Activated CD4-positive, alpha-beta T cell treated with anti-CD3 and anti-CD28 coated beads, Interleukin-2, amount 10 ng/mL, durations not matched to agents 24 days and 14 days (primary cell): ENCODE data around the gene GALNT12. TPM values are rescaled to one million over a fixed set of nuclear protein-coding genes. Genes with fewer than 3 reads are reported as not detected.

Source experiments
- DNase-seq: peaks from one replicate; pipeline ENCODE4 v3.0.0; 2022
- H3K27ac Mint-ChIP-seq: one replicate; pipeline ENCODE4 v1.8.0; 2022; ENCODE audit warnings: mild to moderate bottlenecking, mixed read lengths
- H3K27me3 Mint-ChIP-seq: one replicate; pipeline ENCODE4 v1.8.0; 2022; ENCODE audit warnings: mixed read lengths
- H3K36me3 Mint-ChIP-seq: one replicate; pipeline ENCODE4 v1.8.0; 2022; ENCODE audit warnings: low read depth, mild to moderate bottlenecking, mixed read lengths
- H3K4me1 Mint-ChIP-seq: one replicate; pipeline ENCODE4 v1.8.0; 2021; ENCODE audit warnings: mixed read lengths
- H3K4me3 Mint-ChIP-seq: one replicate; pipeline ENCODE4 v1.8.0; 2022; ENCODE audit warnings: mild to moderate bottlenecking, moderate library complexity, mixed read lengths
- H3K9me3 Mint-ChIP-seq: one replicate; pipeline ENCODE4 v1.8.0; 2021; ENCODE audit warnings: mixed read lengths
- intact Hi-C: fragments of 100-400 bp; cut with micrococcal nuclease; formaldehyde crosslinking; loops from one replicate; pipeline ENCODE4 v1.15.1; 2023
- total RNA-seq: library from RNA; stranded (reverse); gene quantifications from 2 replicates; pipeline ENCODE4 v1.2.3, GENCODE V29; 2022

The GALNT12 gene
- total RNA-seq, 1 donor from 2014 or later = 2.8 TPM

GRCh38 chr9:98821831-98822230 lies 14.4 kb downstream of the GALNT12 start:
- intact Hi-C loops = no loop called here
- no peaks in the 10 kb centered on the region for H3K27me3 Mint-ChIP-seq
- H3K36me3 Mint-ChIP-seq = peaks cover 2% of the 10 kb centered on the region
- DNase-seq = no peak
- H3K4me1 Mint-ChIP-seq = no peaks in the 10 kb centered on the region
- H3K27ac Mint-ChIP-seq = no peak overlapping the region
- H3K4me3 Mint-ChIP-seq = no peak overlapping the region
- H3K9me3 Mint-ChIP-seq = no peaks in the 10 kb centered on the region

- no peak overlapping the region for H3K27ac Mint-ChIP-seq
- no peak overlapping the region for H3K4me3 Mint-ChIP-seq
- H3K36me3 Mint-ChIP-seq = no peaks in the 10 kb centered on the region
- no peaks in the 10 kb centered on the region for H3K9me3 Mint-ChIP-seq
- no peaks in the 10 kb centered on the region for H3K27me3 Mint-ChIP-seq
- no peaks in the 10 kb centered on the region for H3K4me1 Mint-ChIP-seq
- no peak for DNase-seq
- intact Hi-C loops = no loop called here
Measured at GRCh38 chr9:98822661-98823060, 15.2 kb downstream of the GALNT12 start.

- Mint-ChIP-seq H3K27ac (no peak overlapping the region), H3K4me3 (no peak overlapping the region), H3K9me3 (no peaks in the 10 kb centered on the region), H3K27me3 (no peaks in the 10 kb centered on the region), H3K36me3 (no peaks in the 10 kb centered on the region), H3K4me1 (no peaks in the 10 kb centered on the region)
- intact Hi-C loops = no loop called here
- DNase-seq = no peak
Measured at GRCh38 chr9:98823666-98824334, 16.3 kb downstream of the GALNT12 start.

GRCh38 chr9:98825414-98825813 lies 17.9 kb downstream of the GALNT12 start:
- H3K4me1 Mint-ChIP-seq = no peaks in the 10 kb centered on the region
- H3K9me3 Mint-ChIP-seq = no peaks in the 10 kb centered on the region
- no peak overlapping the region for H3K4me3 Mint-ChIP-seq
- no peaks in the 10 kb centered on the region for H3K27me3 Mint-ChIP-seq
- H3K36me3 Mint-ChIP-seq = no peaks in the 10 kb centered on the region
- no peak overlapping the region for H3K27ac Mint-ChIP-seq
- intact Hi-C loops = no loop called here
- DNase-seq = no peak

- no peaks in the 10 kb centered on the region for H3K9me3 Mint-ChIP-seq
- no peak overlapping the region for H3K4me3 Mint-ChIP-seq
- no peaks in the 10 kb centered on the region for H3K36me3 Mint-ChIP-seq
- DNase-seq = no peak
- no peak overlapping the region for H3K27ac Mint-ChIP-seq
- H3K27me3 Mint-ChIP-seq = no peaks in the 10 kb centered on the region
- intact Hi-C loops = no loop called here
- H3K4me1 Mint-ChIP-seq = no peaks in the 10 kb centered on the region
Measured at GRCh38 chr9:98826716-98827115, 19.2 kb downstream of the GALNT12 start.

- intact Hi-C loops = no loop called here
- Mint-ChIP-seq H3K9me3 (no peaks in the 10 kb centered on the region), H3K36me3 (no peaks in the 10 kb centered on the region), H3K4me3 (no peak overlapping the region), H3K27ac (no peak overlapping the region), H3K4me1 (no peaks in the 10 kb centered on the region), H3K27me3 (no peaks in the 10 kb centered on the region)
- DNase-seq = no peak
Measured at GRCh38 chr9:98829766-98830165, 22.3 kb downstream of the GALNT12 start.

GRCh38 chr9:98830554-98830953 lies 23.1 kb downstream of the GALNT12 start:
- no peaks in the 10 kb centered on the region for H3K36me3 Mint-ChIP-seq
- no peak for DNase-seq
- no peaks in the 10 kb centered on the region for H3K4me1 Mint-ChIP-seq
- no peak overlapping the region for H3K4me3 Mint-ChIP-seq
- no peaks in the 10 kb centered on the region for H3K27me3 Mint-ChIP-seq
- H3K27ac Mint-ChIP-seq = no peak overlapping the region
- intact Hi-C loops = no loop called here
- no peaks in the 10 kb centered on the region for H3K9me3 Mint-ChIP-seq

- no peak for DNase-seq
- intact Hi-C loops = no loop called here
- Mint-ChIP-seq H3K4me1 (no peaks in the 10 kb centered on the region), H3K27me3 (no peaks in the 10 kb centered on the region), H3K27ac (no peak overlapping the region), H3K36me3 (no peaks in the 10 kb centered on the region), H3K4me3 (no peak overlapping the region), H3K9me3 (no peaks in the 10 kb centered on the region)
Measured at GRCh38 chr9:98831696-98832095, 24.2 kb downstream of the GALNT12 start.

GRCh38 chr9:98832768-98833089 lies 25.3 kb downstream of the GALNT12 start:
- Mint-ChIP-seq H3K9me3 (no peaks in the 10 kb centered on the region), H3K4me1 (no peaks in the 10 kb centered on the region), H3K27ac (no peak overlapping the region), H3K4me3 (no peak overlapping the region), H3K27me3 (no peaks in the 10 kb centered on the region), H3K36me3 (no peaks in the 10 kb centered on the region)
- DNase-seq = no peak
- intact Hi-C loops = no loop called here

GRCh38 chr9:98833090-98833956 lies 25.9 kb downstream of the GALNT12 start:
- Mint-ChIP-seq H3K27ac (no peak overlapping the region), H3K9me3 (no peaks in the 10 kb centered on the region), H3K36me3 (no peaks in the 10 kb centered on the region), H3K4me1 (no peaks in the 10 kb centered on the region), H3K4me3 (no peak overlapping the region), H3K27me3 (no peaks in the 10 kb centered on the region)
- intact Hi-C loops = no loop called here
- no peak for DNase-seq

GRCh38 chr9:98834386-98834785 lies 26.9 kb downstream of the GALNT12 start:
- Mint-ChIP-seq H3K4me1 (no peaks in the 10 kb centered on the region), H3K36me3 (no peaks in the 10 kb centered on the region), H3K4me3 (no peak overlapping the region), H3K9me3 (no peaks in the 10 kb centered on the region), H3K27me3 (no peaks in the 10 kb centered on the region), H3K27ac (no peak overlapping the region)
- intact Hi-C loops = no loop called here
- no peak for DNase-seq

- H3K36me3 Mint-ChIP-seq = no peaks in the 10 kb centered on the region
- no peaks in the 10 kb centered on the region for H3K4me1 Mint-ChIP-seq
- H3K4me3 Mint-ChIP-seq = no peak overlapping the region
- no peaks in the 10 kb centered on the region for H3K9me3 Mint-ChIP-seq
- intact Hi-C loops = no loop called here
- no peak for DNase-seq
- H3K27ac Mint-ChIP-seq = no peak overlapping the region
- no peaks in the 10 kb centered on the region for H3K27me3 Mint-ChIP-seq
Measured at GRCh38 chr9:98836206-98836605, 28.7 kb downstream of the GALNT12 start.

- Mint-ChIP-seq H3K27me3 (no peaks in the 10 kb centered on the region), H3K4me1 (no peaks in the 10 kb centered on the region), H3K36me3 (no peaks in the 10 kb centered on the region), H3K9me3 (no peaks in the 10 kb centered on the region), H3K27ac (no peak overlapping the region), H3K4me3 (no peak overlapping the region)
- no peak for DNase-seq
- intact Hi-C loops = no loop called here
Measured at GRCh38 chr9:98837516-98837915, 30.0 kb downstream of the GALNT12 start.

GRCh38 chr9:98838155-98838867 lies 30.8 kb downstream of the GALNT12 start:
- Mint-ChIP-seq H3K27ac (no peak overlapping the region), H3K4me3 (no peak overlapping the region), H3K36me3 (no peaks in the 10 kb centered on the region), H3K27me3 (no peaks in the 10 kb centered on the region), H3K4me1 (no peaks in the 10 kb centered on the region), H3K9me3 (no peaks in the 10 kb centered on the region)
- intact Hi-C loops = no loop called here
- DNase-seq = no peak
